Stimulated activated CD8-positive, alpha-beta memory T cell treated with anti-CD3 and anti-CD28 coated beads, Interleukin-2, amount 100 ng/mL, for 48 hours (primary cell): ENCODE data around the gene ZBTB25.

Source experiments
- DNase-seq, 2 donors: peaks; one replicate each; pipeline ENCODE4 v3.0.0-alpha.2; 2020; ENCODE audit warnings: low read depth in 2 of 2

The ZBTB25 gene

DNA sequence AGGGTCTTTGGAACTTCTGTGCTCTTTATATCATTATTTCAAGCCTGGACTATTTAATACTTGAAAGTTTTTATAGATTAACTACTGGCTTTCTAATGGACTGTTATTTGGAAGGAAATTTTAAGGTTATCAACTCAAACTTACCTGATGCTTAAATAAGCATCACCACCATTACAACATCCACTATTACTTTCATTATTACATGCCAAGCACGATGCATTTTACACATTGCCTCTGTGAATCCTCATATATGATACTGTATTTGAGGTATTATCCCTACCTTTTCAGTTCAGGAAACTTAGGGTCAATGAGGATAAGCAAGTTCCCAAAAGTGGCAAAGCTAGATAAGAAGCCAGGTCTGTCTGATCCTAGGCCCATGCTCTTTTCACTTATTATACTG is 13.3 kb upstream of the ZBTB25 start:
- DNase-seq = no peak

DNA sequence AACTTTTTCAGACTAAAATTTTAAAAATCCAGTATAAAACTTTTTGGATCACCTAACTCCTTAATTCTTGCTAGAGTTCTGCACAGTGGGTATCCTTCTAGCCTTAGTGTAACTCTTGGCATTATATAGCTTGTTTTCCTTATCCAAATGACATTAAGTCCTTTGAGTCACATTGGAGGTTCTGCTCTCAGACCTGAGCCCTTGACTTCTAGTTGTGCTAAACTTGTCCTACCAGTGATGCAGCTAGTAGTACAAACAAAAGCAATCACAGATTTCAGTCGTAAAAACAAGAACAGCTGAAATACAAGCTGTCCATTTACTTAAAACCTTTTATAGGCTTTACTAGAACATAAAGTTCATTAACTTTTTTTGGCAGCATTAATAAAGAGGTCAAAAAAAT is 11.4 kb upstream of the ZBTB25 start:
- no peak for DNase-seq

DNA sequence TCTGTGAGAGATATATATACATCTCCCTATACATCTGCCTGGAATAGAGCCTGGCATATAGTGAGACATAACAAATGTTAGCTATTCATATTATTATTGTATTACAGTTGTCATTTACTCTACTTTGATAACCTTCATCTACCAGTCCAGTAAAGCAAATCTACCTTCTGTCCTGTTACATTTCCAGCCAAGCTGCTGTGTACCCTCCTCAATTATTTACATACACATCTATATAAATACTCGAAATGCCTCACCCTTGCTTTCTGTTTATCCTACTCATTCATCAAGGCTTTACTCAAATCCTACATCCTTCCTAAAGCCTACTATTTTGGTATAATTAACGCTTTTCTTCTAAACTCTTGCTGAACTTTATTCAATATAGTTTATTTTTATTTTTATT is 9.6 kb upstream of the ZBTB25 start:
- DNase-seq = no peak

DNA sequence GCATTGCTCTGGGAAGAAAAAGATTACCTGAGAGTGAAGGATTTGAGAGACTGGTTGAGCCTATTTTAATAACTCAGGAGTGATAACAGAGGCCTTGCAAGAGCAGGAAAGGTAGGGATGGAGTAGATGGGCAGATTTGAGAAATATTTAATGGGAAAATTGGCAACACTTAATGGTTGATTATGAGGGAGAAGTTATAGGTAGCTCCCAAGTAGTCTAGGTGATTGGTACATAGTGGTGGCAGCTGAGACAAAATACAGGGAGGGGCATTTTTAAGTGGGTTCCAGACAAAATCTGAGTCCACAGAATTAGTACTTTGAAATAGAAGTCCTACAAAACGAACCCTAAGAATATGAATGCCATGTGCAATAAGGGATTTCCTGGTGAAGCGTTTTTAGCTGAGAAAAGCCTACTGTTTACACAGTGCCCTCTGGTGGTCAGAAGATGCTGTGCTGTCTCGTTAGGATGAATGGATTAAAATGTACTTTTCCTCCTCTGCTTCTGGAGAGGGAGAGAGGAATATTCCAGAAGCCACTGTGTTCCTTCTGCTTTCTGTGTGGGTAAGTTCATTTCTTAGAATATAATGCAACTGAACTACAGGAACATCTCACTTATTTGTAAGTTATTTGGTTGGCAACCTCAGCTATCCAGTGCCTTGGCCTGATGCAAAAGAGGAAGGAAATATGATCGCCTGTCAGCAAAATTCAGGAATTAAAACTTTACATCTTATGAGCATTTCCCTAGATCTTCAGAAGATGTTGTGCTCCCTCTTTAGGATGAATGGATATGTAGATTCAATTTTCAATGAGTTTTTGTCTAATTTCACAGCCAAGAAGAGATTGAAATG is 7.4 kb upstream of the ZBTB25 start:
- DNase-seq = peak; percentile 19 to 44

DNA sequence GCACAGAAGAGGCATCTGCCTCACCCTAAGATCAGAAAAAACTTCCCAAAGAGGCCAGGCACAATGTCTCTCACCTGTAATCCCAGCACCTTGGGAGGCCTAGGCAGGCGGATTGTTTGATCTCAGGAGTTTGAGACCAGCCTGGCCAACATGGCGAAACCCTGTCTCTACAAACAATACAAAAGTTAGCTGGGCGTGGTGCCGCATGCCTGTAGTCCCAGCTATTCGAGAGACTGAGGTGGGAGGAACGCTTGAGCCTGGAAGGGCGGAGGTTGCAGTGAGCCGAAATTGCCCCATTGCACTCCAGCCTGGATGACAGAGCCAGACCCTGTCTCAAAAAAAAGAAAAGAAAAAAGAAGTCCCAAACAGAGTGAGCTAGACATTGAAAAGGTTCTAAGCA is 5.4 kb upstream of the ZBTB25 start:
- no peak for DNase-seq

DNA sequence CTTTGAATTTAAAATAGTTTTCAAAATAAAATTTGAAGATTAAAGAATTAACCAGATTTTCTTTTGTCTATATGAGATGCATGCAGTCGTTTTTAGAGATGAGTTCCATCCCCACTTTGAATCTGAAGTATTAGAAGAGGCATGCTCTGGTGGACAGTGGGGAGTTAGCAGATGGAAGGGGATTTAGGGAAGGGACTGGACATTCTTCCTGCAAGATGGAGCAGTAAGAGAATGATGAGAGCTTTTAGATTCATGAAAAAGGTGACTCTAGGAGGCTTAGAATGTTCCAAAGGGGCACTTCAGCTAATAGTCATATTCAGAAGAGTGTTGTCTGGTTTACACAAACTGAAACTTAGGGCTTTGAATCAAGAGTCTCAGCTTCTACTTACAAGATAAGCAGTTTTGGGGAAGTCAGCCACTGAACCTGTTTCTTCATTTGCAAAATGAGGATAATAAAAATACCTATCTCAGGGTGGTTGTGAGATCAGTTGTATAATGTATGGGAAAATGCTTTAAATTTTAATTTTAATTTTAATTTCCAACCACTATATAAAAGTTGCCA is 4.7 kb upstream of the ZBTB25 start:
- DNase-seq = no peak

DNA sequence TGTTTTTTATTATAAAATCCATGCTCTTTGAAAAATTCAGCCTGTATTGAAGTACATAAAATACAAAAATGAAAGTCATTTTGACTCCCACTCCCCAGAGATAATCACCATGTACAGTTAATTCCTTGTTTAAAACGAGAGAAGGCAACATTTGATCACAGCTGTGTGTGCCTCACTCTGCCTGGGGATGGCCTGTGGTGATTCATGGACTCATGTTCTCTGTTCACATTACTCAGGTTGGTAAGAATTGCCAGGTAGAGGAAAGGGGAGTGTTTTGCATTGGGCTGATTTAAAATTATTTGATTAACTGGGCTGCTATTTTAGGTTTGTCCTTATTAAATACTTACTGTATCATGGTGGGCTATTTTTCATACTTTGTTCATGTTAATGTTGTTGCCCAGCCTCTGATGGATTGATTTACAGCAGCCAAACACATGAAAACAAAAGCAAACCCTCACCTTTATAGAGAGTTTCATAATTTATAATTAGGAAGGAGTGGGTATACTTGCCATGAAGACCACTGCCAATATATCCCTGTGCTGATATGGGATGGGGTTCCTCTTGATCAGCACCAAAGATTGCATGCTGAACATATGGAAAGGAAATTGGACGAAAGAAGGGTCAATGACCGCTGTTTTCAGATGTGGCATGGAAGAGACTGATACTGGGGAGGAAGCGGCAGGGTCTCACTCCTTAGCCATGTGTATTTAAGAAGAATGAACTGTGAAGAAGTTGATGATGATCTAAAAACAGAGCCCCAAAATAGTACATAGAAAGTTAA is 3.9 kb upstream of the ZBTB25 start:
- no peak for DNase-seq

DNA sequence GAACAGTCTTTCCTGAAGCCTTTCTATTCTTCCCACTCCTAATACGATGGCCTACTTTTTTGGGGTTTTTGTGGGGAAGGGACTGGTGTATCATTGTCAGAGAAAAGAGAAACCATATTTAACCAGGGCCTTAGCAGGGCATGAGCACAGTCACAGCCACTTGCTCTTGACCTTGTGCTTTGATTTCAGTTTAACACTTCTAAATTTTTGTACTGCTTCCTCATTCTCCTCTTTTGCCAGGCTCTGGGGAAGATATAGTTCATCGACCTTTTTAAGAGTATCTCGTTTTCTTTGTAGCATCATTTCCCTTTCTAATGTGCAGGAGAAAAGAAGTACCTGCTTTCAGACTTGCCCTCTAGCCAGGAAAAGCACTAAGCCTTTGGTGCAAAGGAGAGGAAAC is 3.1 kb upstream of the ZBTB25 start:
- no peak for DNase-seq

DNA sequence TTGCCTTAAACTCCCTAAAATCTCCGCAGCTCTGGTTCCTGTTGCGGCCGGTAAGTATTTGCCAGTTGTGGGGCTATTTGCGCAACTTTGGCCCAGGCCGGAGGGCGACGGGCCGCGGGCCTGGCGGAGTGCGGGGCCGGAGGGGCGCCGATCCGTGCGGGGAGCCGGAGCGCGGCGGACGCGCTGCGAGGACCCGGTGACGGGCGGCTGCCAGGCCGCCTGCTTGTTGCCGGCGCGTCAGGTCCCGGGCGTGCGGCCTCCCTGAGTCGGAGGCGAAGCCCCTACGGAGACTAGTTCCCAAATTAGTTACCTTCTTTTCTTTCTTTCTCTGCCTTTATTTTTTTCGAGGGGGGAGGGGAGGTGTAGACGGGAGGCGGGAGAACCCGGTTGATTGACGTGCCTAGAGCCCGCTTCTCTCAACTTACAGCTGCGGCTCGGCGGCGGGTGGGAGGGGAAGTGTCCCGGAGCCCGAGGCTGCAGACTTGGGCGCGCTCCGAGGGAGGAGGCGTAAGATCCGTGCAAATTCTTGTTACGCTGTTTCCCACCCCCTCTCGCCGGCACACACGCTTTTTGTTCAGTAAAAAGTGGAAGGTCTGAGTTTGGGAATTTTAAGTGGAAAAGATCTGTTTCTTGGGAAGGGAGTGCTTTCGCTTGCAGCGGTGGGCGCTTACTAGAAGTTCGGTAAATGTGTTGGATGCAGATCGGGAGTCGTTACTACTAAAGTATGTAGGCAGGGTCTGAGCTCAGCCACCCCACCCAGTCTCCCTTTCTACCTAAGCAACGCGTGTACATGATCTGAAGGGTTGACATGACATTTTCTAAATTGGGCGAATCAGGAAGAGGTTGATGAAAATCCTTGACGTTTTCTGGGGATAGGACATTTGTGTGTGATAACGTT is 1.5 kb upstream of the ZBTB25 start:
- peak; percentile 75 to 80 for DNase-seq

DNA sequence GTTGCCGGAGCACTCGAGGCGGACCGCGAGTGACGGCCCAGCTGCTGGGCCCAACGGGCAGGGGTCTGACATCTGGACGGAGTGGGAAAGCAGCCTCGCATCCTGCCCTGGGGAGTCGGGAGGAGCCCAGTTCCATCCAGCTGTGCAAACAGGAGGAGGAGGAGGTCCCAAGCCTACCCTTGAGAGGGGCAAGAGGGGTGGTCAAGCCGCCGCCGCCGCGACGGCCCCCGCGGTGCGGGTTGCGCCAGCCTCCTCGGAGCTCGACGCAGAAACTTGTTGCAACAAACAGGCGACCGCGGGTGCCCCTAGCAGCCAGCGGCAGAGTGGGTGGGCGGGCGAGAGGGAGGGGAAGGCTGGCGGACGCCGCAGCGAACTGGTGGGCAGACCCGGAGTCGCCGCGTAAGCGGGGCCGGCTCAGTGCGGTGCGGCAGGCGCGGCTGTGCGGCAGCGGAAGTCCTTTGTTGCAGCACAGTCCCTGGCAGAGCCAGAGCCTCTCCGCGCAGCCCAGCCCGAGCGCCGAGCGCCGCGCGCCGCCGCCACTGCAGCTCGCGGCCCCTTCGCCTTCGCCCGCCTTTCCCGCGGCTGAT is 765 bp upstream of the ZBTB25 start, which contains the start of gene ZBTB1:
Gene ZBTB1 (plus strand): TSS at position 461 of the 587 bp plus-strand sequence. CDS start 16,735 bp downstream, outside the sequence.
- DNase-seq = peak; percentile 83 to 86

DNA sequence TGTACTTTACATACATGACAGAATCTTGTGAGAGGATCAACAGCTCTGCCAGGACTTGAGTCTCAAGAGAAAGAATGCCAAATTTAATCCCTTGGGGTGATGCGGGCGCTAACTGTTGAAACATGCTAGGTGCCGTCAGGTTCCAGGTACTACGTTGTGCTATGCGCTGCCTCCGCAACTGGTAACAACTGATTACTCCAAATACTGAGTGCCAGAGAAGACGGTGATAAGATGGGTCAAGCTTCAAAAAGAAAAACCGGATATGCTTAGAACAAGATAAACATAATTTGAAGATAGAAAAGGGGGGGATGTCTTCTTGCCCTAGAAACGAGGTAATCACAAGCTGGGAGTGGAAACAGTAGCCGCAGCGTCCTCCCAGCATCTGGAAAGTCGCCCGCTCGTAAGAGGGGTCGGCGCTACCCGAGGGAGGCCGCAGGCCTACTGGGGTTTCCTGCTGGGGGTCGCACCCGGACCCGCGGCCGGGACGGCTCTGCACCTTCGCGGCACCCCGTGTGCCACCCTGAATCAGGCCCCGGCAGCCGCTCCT is 678 bp downstream of the ZBTB25 start:
- DNase-seq = no peak

DNA sequence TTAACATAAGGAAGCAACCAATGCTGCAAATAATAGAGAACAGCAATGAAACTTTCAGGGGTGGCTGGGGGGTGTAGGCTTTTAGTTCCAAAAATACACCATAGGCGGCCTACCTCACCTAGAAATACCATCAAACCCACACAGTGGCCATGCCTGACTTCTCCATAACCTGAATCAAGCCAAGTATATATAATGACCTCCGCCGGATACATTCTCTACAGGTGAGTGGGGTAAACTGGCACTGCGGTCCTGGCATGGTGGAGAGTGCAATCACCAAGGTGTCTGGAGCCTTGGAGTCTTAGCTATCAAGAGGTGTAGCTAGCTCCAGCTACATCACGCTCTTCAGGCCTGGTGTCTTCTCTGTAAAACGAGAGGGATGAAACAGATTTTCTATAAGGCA is 1.2 kb downstream of the ZBTB25 start:
- DNase-seq = no peak

DNA sequence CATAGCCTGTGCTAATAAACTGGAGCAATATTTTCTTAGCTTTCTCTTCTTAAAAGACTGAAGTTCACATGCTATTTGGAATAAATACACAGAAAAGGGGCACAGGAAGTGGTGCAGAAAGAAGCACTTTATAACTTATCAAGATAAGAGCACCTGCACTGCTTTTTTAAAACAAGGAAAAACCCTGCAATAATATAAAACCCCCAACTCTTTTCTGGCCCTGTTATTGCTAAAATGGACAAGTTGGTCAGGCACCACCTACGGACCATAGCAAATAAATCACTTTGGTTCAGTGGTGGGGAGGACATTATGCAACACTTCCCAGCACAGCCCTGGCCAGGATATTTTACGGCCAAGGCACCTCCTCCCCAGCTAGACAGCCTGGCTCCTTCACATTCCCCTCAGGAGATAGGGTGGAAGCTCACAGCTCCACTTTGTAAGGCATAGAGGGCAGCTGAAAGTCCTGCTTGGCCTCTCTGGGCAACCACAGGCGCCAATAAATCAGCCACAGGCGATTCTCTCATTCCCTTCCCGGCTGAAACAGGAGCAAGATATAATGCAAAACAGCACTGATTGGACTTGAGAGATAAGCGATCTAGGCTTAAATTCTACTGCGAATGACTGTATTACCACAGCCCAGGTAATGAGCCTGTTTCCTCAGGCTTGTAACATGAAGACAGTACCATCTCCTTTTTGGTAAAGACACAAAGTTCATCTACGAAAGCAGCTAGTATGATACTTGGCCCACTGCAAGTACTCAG is 2.0 kb downstream of the ZBTB25 start:
- DNase-seq = no peak

DNA sequence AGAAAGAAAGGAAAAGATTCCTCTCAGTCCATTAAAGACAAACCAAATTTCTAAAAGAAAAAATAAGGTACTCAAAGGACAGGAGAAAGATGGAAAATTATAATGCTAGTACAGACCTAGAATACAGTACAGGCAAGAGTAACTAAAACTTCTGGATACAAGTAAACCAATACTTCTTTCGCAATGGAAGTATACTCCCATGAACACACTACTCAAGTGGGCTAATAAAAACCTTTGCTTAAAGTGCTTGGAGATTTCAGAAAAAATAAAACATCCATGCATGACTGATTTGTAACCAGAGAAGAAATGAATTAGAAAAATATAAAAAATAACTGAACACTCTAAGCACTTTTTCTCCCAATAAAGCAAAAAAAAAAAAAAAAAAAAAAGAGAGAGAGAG is 3.5 kb downstream of the ZBTB25 start:
- no peak for DNase-seq

DNA sequence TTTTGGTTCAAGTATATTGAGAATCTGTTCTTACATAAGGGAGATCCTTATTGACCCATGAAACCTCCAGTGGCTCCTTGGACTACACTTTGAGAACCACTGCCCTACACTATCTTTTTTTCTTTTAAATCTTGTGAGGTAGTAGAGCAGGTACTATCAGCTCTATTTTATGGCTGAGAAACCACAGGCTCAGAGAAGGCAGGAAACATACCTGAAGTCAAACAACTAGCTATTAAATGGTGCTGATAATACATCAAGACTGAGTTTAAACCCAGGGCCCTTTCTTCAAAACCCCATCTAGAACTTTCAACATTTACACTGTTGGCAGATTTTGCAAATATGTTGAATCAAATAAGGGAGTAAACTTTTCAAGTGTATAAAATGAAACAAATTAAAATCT is 6.9 kb downstream of the ZBTB25 start:
- DNase-seq = no peak

DNA sequence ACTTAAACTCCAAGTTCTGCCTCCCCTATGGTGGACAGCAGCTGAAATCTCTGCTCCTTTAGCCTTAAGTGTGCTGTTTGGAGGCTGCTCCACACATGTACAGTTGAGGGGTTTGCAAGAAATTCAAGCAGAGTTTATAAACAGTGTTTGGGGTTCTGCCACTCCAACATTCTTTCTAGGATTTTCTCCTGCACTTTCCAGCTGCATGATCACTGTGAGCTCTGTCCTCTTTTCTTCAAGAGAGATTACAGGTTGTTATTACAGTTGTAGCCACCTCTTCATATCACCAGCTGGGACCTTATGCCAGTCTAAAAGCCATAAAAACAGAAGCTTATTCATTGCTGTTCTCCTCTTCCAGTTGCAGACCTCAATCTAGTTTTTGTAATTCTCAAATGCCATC is 8.4 kb downstream of the ZBTB25 start:
- DNase-seq = no peak

DNA sequence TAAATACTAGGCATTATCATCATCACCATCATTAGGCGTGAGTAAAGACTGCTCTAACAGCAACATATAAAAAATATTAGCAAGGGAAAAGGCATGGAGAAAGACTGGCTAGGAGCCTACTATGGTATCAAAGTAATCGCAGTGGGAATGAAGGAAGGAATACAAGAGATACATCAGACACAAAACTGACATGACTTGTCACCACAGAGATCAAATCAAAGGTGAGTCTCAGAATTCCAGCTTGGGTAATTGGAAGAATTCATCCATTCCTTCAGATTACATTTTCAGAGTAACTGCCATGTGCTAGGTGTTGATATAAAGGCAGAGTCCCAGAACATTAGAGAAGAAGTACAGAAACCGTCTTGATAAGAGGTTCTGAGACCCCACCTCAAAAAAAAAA is 10.2 kb downstream of the ZBTB25 start:
- no peak for DNase-seq

DNA sequence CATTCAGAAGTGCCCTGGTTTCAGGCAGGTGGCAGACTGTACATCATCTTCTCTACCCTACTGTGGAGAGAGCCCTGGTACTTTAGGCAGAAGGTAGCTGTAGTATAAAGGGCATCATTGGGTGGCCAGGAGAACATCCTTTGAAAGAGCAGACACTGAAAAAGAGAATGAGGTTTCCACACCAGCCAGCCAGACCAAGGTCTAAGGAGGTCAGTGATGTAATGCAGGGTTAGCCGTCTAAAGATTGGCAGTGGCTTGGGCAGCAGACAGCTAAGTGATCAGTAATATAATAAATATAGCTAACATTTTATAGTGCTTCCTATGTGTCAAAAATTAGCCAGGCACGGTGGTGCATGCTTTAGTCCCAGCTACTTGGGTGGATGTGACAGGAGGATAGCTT is 12.0 kb downstream of the ZBTB25 start:
- no peak for DNase-seq

DNA sequence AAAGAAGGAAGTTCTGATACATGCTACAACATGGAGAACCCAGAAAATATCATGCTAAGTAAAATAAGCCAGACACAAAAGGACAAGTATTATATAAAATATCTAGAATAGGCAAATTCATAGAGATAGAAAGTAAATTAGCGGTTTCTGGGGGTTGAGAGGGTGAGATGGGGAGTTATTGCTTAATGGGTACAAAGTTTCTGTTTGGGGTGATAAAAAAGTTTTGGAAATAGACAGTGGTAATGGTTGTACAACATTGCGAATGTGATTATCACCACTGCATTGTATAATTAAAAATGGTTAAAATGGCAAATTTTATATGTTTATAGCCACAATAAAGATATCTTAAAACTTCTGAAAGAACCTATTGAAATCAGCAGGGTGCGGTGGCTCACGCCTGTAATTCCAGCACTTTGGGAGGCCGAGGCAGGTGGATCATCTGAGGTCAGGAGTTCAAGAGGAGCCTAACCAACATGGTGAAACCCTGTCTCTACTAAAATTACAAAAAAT is 15.0 kb downstream of the ZBTB25 start:
- no peak for DNase-seq

DNA sequence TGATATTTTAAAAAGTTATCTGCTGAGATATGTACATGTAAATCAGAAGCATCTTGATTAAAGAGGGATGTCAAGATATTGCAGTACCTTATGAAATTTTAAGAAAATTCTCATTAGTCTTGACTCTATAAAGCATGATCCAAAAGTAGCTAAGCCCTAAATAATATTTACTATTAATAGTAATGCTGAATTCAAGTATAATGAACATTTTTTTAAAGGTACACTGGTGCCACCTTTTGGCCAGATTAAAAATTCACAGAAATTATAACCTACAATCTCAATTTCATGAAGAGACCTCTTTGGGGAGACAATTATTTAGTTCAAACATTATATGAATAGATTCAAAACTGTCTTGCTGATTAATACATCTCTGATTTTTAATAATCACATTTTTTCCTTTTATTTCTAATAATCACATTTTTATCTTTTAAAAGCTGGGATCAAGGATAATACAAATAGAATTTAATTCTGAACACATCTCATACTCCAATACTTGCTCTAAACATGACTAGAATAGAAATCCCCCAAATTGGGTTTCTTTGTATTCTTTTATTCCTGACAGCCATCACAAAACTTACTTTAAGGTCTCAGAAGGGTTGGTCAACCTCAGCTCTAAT is 24.9 kb downstream of the ZBTB25 start:
- no peak for DNase-seq
